Effector CD4-positive, alpha-beta T cell (primary cell): ENCODE data around the gene MYLK4.

Experiments
- DNase-seq: peaks from one replicate; pipeline ENCODE4 v3.0.0-alpha.2; 2020

MYLK4 gene

GRCh38 chr6:2624177-2624576 is 126.5 kb downstream of the MYLK4 start:
- no peak for DNase-seq

- DNase-seq = no peak
These were observed 127.4 kb downstream of the MYLK4 start for GRCh38 chr6:2623295-2623694.

GRCh38 chr6:2622671-2623070 is 128.1 kb downstream of the MYLK4 start:
- no peak for DNase-seq

GRCh38 chr6:2619651-2620050 is 131.1 kb downstream of the MYLK4 start:
- DNase-seq = no peak

GRCh38 chr6:2617729-2618128 is 133.0 kb downstream of the MYLK4 start:
- DNase-seq = no peak

- no peak for DNase-seq
These were observed 133.9 kb downstream of the MYLK4 start for GRCh38 chr6:2616811-2617210.

- no peak for DNase-seq
These were observed 135.5 kb downstream of the MYLK4 start for GRCh38 chr6:2615251-2615650.

- DNase-seq = no peak
These were observed 135.9 kb downstream of the MYLK4 start for GRCh38 chr6:2614846-2615245.

GRCh38 chr6:2614155-2614554 is 136.6 kb downstream of the MYLK4 start:
- no peak for DNase-seq
